H1 (cell line): ENCODE results near the gene ZNF28. TPM values are rescaled to one million over a fixed set of nuclear protein-coding genes. Genes with fewer than 3 reads are reported as not detected.
"Not testable (repeated sequence)": the region's sequence is repeated elsewhere in the genome, so short reads cannot be mapped to it uniquely, and the experiment has no call there.

ENCODE experiments used
- CTCF ChIA-PET: fragments of 300-600 bp; sonication (Branson Sonifier 250); formaldehyde crosslinking; loops from one replicate; lab custom pipeline; 2021; ENCODE audit not compliant: partially characterized antibody; lab: Charles Lee
- POLR2A ChIA-PET: fragments of 300-600 bp; sonication (Branson Sonifier 250); formaldehyde crosslinking; loops from one replicate; lab custom pipeline; 2021; ENCODE audit warnings: inconsistent platforms; ENCODE audit not compliant: partially characterized antibody; lab: Charles Lee
- DNase-seq, 2 experiments: peaks; one replicate each; pipeline versions ENCODE4 v3.0.0 to v3.0.0-alpha.2; 2010 to 2022; ENCODE audit warnings: low spot score in 2 of 2, low read depth in 1 of 2, mixed read lengths in 1 of 2
- FAIRE-seq: peaks from 2 replicates; lab custom pipeline; 2011; peaks lifted over from hg19 to GRCh38; lab: Jason Lieb, UNC
- H2AFZ ChIP-seq: 2 replicates; pipeline ENCODE4 v1.8.1; 2012; ENCODE audit warnings: low read length, inconsistent platforms
- H2AK5ac ChIP-seq: 2 replicates; pipeline ENCODE4 v1.6.1; 2013; ENCODE audit warnings: low read depth, low read length
- H2BK120ac ChIP-seq: replicated peaks from 2 replicates; pipeline ENCODE3; 2013; ENCODE audit warnings: low read depth, low read length, inconsistent platforms
- H2BK12ac ChIP-seq: 2 replicates; pipeline ENCODE4 v1.6.1; 2013; ENCODE audit warnings: low read depth, low read length
- H2BK15ac ChIP-seq: 2 replicates; pipeline ENCODE4 v1.6.1; 2013; ENCODE audit warnings: low read length
- H2BK20ac ChIP-seq: 2 replicates; pipeline ENCODE4 v1.6.1; 2013; ENCODE audit warnings: low read length
- H2BK5ac ChIP-seq: 2 replicates; pipeline ENCODE4 v1.6.1; 2013; ENCODE audit warnings: low read depth, low read length
- H3K14ac ChIP-seq: 2 replicates; pipeline ENCODE4 v1.6.1; 2013; ENCODE audit warnings: inconsistent platforms; ENCODE audit not compliant: insufficient read length
- H3K18ac ChIP-seq: 2 replicates; pipeline ENCODE4 v1.6.1; 2013; ENCODE audit warnings: low read length; ENCODE audit errors: extremely low read depth
- H3K23ac ChIP-seq: 2 replicates; pipeline ENCODE4 v1.6.1; 2013; ENCODE audit warnings: inconsistent platforms; ENCODE audit not compliant: insufficient read length
- H3K23me2 ChIP-seq: 2 replicates; pipeline ENCODE4 v1.6.1; 2013; ENCODE audit warnings: low read depth, low read length
- H3K27ac ChIP-seq: 2 replicates; pipeline ENCODE4 v1.6.1; 2011; ENCODE audit warnings: low read depth, low read length, inconsistent platforms
- H3K27me3 ChIP-seq, 4 experiments: replicated peaks in 1 of 4; 1 replicate in 1 of 4; 2 replicates in 3 of 4; pipeline versions ENCODE4 v1.6.1 to v1.8.1; 2011 to 2013; ENCODE audit warnings: low read length in 3 of 4, mild to moderate bottlenecking in 3 of 4, inconsistent platforms in 2 of 4, mixed read lengths in 2 of 4, moderate library complexity in 1 of 4; ENCODE audit not compliant: control insufficient read depth in 3 of 4, insufficient read depth in 3 of 4; ENCODE audit errors: extremely low read depth in 1 of 4
- H3K36me3 ChIP-seq, 4 experiments: 2 replicates each; pipeline versions ENCODE4 v1.6.1 to v1.8.1; 2011 to 2013; ENCODE audit warnings: mild to moderate bottlenecking in 4 of 4, low read length in 3 of 4, moderate library complexity in 2 of 4, control low read depth in 1 of 4, inconsistent platforms in 1 of 4; ENCODE audit not compliant: insufficient read depth in 4 of 4, control insufficient read depth in 2 of 4
- H3K4ac ChIP-seq: replicated peaks from 2 replicates; pipeline ENCODE3; 2013; ENCODE audit warnings: low read length, low read depth, mixed read lengths, inconsistent platforms; ENCODE audit not compliant: insufficient read length
- H3K4me1 ChIP-seq, 4 experiments: replicated peaks in 1 of 4; 1 replicate in 1 of 4; 2 replicates in 3 of 4; pipeline versions ENCODE4 v1.6.1 to v1.8.1; 2011 to 2013; ENCODE audit warnings: low read length in 3 of 4, inconsistent platforms in 2 of 4, mixed read lengths in 1 of 4; ENCODE audit not compliant: insufficient read depth in 4 of 4, control insufficient read depth in 3 of 4
- H3K4me2 ChIP-seq, 2 experiments: 2 replicates each; pipeline versions ENCODE4 v1.6.1 to v1.8.1; 2011 to 2013; ENCODE audit warnings: low read depth in 2 of 2, low read length in 2 of 2, control low read depth in 1 of 2, inconsistent platforms in 1 of 2, mild to moderate bottlenecking in 1 of 2; ENCODE audit not compliant: insufficient read depth in 1 of 2
- H3K4me3 ChIP-seq, 4 experiments: fragments of 200-600, 300-600 bp in 1 of 4; sonication (generic), shearing (Covaris generic), sonication (Bioruptor Twin) in 1 of 4; 2 replicates each; pipeline versions ENCODE4 v1.5.1 to v1.8.1; 2011 to 2016; ENCODE audit warnings: low read length in 4 of 4, low read depth in 3 of 4, control low read depth in 2 of 4, inconsistent platforms in 2 of 4, mild to moderate bottlenecking in 2 of 4, mixed read lengths in 1 of 4, moderate library complexity in 1 of 4; ENCODE audit not compliant: insufficient read depth in 2 of 4; ENCODE audit errors: extremely low read depth in 1 of 4
- H3K56ac ChIP-seq: replicated peaks from 2 replicates; pipeline ENCODE3; 2013; ENCODE audit warnings: low read depth, mild to moderate bottlenecking, mixed read lengths, low read length, inconsistent platforms; ENCODE audit not compliant: insufficient read length
- H3K79me1 ChIP-seq: 2 replicates; pipeline ENCODE4 v1.6.1; 2013; ENCODE audit warnings: low read depth, low read length, control low read depth
- H3K79me2 ChIP-seq, 2 experiments: 2 replicates each; pipeline versions ENCODE4 v1.6.1 to v1.8.1; 2012 to 2013; ENCODE audit warnings: low read length in 2 of 2, mild to moderate bottlenecking in 2 of 2, inconsistent platforms in 1 of 2; ENCODE audit not compliant: insufficient read depth in 2 of 2, control insufficient read depth in 1 of 2
- H3K9ac ChIP-seq, 4 experiments: replicated peaks in 1 of 4; 1 replicate in 1 of 4; 2 replicates in 3 of 4; pipeline versions ENCODE4 v1.6.1 to v1.8.1; 2011 to 2013; ENCODE audit warnings: low read depth in 3 of 4, low read length in 3 of 4, control low read depth in 2 of 4, mild to moderate bottlenecking in 2 of 4, moderate library complexity in 2 of 4, inconsistent platforms in 1 of 4; ENCODE audit errors: extremely low read depth in 1 of 4
- H3K9me3 ChIP-seq, 2 experiments: 2 replicates each; pipeline versions ENCODE4 v1.6.1 to v1.8.1; 2012 to 2013; ENCODE audit warnings: mild to moderate bottlenecking in 2 of 2, moderate library complexity in 2 of 2, control low read depth in 1 of 2, inconsistent platforms in 1 of 2, low read depth in 1 of 2, low read length in 1 of 2, mixed read lengths in 1 of 2; ENCODE audit not compliant: insufficient read depth in 2 of 2
- H4K20me1 ChIP-seq, 2 experiments: replicated peaks in 1 of 2; 2 replicates each; pipeline versions ENCODE3 to v1.8.1; 2011 to 2013; ENCODE audit warnings: inconsistent platforms in 2 of 2, low read length in 2 of 2, mild to moderate bottlenecking in 1 of 2; ENCODE audit not compliant: insufficient read depth in 2 of 2, control insufficient read depth in 1 of 2
- H4K5ac ChIP-seq: 2 replicates; pipeline ENCODE4 v1.6.1; 2013; ENCODE audit warnings: low read length, low read depth, mixed read lengths, inconsistent platforms; ENCODE audit not compliant: insufficient read length
- H4K8ac ChIP-seq: 2 replicates; pipeline ENCODE4 v1.8.0; 2013; ENCODE audit warnings: mild to moderate bottlenecking, moderate library complexity, low read length, inconsistent platforms; ENCODE audit not compliant: insufficient read depth; ENCODE audit errors: extremely low read depth
- H4K91ac ChIP-seq: replicated peaks from 2 replicates; pipeline ENCODE3; 2013; ENCODE audit warnings: low read length, mixed read lengths, inconsistent platforms; ENCODE audit not compliant: insufficient read length
- WGBS, 2 experiments: shearing (Covaris generic) in 1 of 2; methylation state at CpG; one replicate each; pipeline versions ENCODE4 v1.1.6 to v1.1.7; 2013 to 2015; ENCODE audit warnings: low lambda C conversion rate in 2 of 2, mixed read lengths in 2 of 2, inconsistent platforms in 1 of 2, low coverage in 1 of 2, missing lambda C conversion rate in 1 of 2; ENCODE audit not compliant: insufficient replicate concordance in 2 of 2, insufficient coverage in 1 of 2, insufficient read length in 1 of 2; ENCODE audit errors: extremely low coverage in 1 of 2, missing lambda C conversion rate in 1 of 2; 5-methylcytosine and 5-hydroxymethylcytosine counted together
- polyA plus RNA-seq, 7 experiments: library from polyadenylated mRNA; depleted of rRNA in 3 of 7; stranded (reverse) in 5 of 7; unstranded in 2 of 7; fragments of >200 nt in 5 of 7; fragments of 200-250 nt in 2 of 7; gene quantifications; 1 replicate in 5 of 7; 2 replicates in 1 of 7; 4 replicates in 1 of 7; pipeline versions ENCODE4 v1.2.1 to v1.2.3, GENCODE V29; 2011 to 2013; ENCODE audit warnings: missing spikeins in 2 of 7, mixed read lengths in 2 of 7
- total RNA-seq: library from RNA; stranded (reverse); fragmentation: NEBNext Ultra II Directional; extraction: Animal tissue kit (Norgen Biotek cat#: 25700); gene quantifications from 2 replicates; pipeline ENCODE4 v1.2.1, GENCODE V29; 2021

Gene ZNF28
- total and polyA plus RNA-seq, 2 of the 8 experiments (the other 6 are each of a cell fraction or from before 2014, with no cell fraction given) = 7.3 to 23.0 TPM

DNA sequence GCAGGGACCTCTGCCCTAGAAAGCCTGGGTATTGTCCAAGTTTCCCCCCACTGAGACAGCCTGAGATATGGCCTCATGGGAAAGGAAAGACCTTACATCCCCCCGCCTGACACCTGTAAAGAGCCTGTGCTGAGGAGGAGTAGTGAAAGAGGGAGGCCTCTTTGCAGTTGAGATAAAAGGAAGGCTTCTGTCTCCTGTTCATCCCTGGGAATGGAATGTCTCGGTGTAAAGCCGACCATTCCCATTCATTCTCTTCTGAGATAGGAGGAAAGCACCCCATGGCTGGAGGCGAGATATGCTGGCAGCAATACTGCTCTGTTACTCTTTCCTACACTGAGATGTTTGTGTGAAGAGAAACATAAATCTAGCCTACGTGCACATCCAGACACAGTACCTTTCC is 25.9 kb upstream of the ZNF28 start:
- 87% methylated on average over 5 of the region's 5 CpGs; no CpG with 5 or more reads in 1 of the 2 experiments for WGBS, 2 experiments
- H3K18ac ChIP-seq, FAIRE-seq, H3K27ac ChIP-seq, H4K8ac ChIP-seq, H3K27me3 ChIP-seq, H3K23ac ChIP-seq, H2AK5ac ChIP-seq, H4K91ac ChIP-seq, H2BK20ac ChIP-seq, H3K14ac ChIP-seq, H3K4me2 ChIP-seq, H3K4me1 ChIP-seq, H4K20me1 ChIP-seq, H2BK120ac ChIP-seq, H3K79me1 ChIP-seq, H3K56ac ChIP-seq, H3K79me2 ChIP-seq, H3K23me2 ChIP-seq, DNase-seq, H2BK5ac ChIP-seq, CTCF ChIA-PET, H2BK12ac ChIP-seq, H4K5ac ChIP-seq, POLR2A ChIA-PET, H3K4ac ChIP-seq, H3K9me3 ChIP-seq, H2BK15ac ChIP-seq, H2AFZ ChIP-seq, H3K4me3 ChIP-seq, H3K9ac ChIP-seq: not testable (repeated sequence)
- H3K36me3 ChIP-seq = peaks cover 5 to 61% (median 27%) of the 10 kb centered on the region in 4 experiments; a peak in 6 of 8 replicates
